ENCODE results near the gene TXNRD1.

TXNRD1 gene

DNA sequence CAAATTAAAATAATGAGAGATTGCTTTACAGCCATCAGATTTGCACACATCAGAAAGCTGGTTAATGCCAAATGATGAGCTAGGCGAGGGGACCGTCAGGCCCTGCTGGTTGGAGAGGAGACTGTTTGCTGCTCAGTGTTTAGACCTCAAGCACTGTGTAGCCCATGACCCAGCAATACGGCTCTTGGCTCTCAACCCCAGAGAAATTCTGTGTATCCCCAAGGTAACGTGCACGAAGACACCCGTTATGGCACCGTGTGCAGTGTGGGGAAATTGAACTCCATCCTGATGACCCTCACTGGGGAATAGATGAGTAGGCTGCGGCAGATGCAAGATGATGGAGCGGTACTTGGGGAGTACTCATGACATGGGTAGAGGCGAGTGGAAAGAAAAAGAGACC lies 143.6 kb downstream of the TXNRD1 start:
- in situ Hi-C loops (cut with MboI; ENCODE audit: low sequenced_read_pairs), result loop anchor here (25.0 kb wide), 1 partner anchor 147 kb away; the partner anchor contains the start of gene TXNRD1

DNA sequence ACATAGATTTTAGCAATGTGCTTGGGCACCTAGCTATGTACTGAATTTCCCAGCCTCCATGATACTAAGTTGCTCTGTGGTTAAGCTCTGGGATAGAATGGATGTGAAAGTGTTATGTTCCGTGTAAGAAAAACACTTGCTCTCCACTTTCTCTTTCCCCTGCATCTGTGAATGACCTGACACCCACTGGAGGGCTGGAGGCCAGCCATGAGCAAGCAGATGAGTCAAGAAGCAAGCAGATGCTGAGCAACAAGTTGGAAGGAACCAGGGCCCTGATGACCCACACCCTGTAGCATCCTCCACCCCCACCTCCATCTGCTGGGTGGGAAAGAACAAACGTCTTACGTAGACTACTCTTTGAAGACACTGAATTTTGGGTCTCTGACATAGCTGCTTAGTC lies 144.6 kb downstream of the TXNRD1 start:
- in situ Hi-C loops (cut with MboI; ENCODE audit: low sequenced_read_pairs), result loop anchor here (25.0 kb wide), 1 partner anchor 148 kb away; the partner anchor contains the start of gene TXNRD1

GRCh38 chr12:104360983-104361707 lies 145.6 kb downstream of the TXNRD1 start:
- in situ Hi-C loops (cut with MboI; ENCODE audit: low sequenced_read_pairs), result loop anchor here (25.0 kb wide), 1 partner anchor 149 kb away; the partner anchor contains the start of gene TXNRD1

GRCh38 chr12:104365921-104366410 lies 150.4 kb downstream of the TXNRD1 start:
- in situ Hi-C loops (cut with MboI; ENCODE audit: low sequenced_read_pairs), result loop anchor here (25.0 kb wide), 1 partner anchor 154 kb away; the partner anchor contains the start of gene TXNRD1

DNA sequence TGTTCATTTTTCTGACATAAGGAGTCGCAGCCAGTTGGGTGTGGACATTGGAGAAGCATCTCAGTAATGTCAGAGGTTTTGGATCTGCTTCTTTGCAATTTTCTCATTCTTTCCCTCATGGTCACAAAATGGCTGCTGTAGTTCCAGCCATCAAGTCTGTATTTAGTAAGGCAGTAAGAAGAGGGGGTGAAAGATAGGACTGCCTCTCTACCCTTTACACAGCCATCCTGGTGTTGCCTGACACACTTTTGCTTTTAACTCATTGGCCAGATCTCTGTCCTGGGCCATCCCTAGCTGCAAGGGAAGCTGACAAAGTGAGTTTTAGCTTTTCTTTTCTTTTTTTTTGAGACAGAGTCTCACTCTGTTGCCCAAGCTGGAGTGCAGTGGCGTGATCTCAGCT lies 154.1 kb downstream of the TXNRD1 start:
- in situ Hi-C loops (cut with MboI; ENCODE audit: low sequenced_read_pairs), result loop anchor here (25.0 kb wide), 1 partner anchor 157 kb away; the partner anchor contains the start of gene TXNRD1

DNA sequence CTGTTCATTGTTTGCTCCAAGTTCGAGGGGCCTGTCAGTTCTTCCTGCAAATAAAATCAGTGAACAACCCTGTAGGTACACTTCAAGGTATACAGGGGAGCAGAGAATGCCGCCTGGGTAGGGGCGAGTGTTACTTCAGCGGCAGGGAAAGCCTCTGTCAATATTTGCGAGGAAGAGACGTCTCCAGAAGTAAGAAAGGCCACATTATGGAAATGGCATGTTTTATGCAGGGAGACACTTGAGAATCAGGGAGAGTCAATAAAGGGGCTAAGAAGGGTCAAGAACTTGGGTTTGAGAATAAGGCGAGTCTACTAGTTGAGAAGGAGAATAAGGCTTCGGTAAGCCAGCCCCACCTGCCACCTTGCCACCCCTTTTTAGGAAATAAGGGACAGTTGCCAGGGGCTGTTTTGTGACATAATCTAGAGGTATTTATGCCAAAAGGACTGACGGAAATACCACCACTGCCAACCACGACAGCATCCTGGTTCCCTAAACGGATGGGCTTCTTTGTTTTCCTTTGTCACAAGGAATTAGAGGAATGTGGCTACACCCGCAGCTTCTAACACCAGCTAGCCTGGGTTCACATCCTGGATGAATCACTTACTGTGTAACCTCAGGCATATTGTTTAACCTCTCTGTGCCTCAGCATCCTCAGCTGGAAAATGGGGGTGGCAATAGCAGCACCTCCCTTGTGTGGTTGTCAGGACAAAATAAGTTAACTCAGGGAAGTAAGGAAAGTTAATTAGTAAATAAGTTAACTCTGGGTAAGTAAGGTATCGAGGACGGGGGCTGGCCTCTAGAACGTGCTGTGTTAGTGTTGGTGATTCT lies 155.7 kb downstream of the TXNRD1 start:
- in situ Hi-C loops (cut with MboI; ENCODE audit: low sequenced_read_pairs), result loop anchor here (25.0 kb wide), 1 partner anchor 159 kb away; the partner anchor contains the start of gene TXNRD1

DNA sequence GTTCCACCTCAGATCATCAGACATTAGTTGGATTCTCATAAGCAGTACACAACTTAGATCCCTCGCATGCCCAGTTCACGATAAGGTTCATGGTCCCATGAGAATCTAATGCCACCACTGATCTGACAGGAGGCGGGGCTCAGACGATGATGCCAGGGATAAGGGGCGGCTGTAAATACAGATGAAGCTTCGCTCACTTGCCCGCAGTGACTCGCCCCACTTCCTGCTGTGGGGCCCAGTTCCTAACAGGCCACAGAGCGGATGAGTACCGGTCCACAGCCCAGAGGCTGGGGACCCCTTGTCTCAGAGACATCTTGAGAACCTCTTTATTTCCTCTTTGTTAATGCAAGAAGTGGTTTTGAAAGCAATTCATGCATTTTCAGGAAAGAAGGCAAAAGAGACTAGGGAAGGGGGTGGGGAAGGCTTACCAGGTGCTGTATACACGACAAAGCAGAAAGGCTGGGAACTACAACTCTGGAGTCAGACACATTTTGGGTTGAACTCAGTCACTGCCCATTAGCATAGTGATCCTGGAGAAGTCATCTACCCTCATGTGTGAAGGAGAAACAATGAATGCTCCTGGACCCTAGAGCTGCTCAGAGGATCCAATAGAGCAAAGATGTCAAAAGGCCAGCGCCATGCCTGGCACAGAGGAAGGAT lies 156.6 kb downstream of the TXNRD1 start:
- in situ Hi-C loops (cut with MboI; ENCODE audit: low sequenced_read_pairs), result loop anchor here (25.0 kb wide), 1 partner anchor 160 kb away; the partner anchor contains the start of gene TXNRD1

- in situ Hi-C loops (cut with MboI; ENCODE audit: low sequenced_read_pairs), result loop anchor here (25.0 kb wide), 1 partner anchor 161 kb away; the partner anchor contains the start of gene TXNRD1
These were observed 157.2 kb downstream of the TXNRD1 start for GRCh38 chr12:104372721-104373335.

GRCh38 chr12:104374071-104374470 lies 158.5 kb downstream of the TXNRD1 start:
- in situ Hi-C loops (cut with MboI; ENCODE audit: low sequenced_read_pairs), result loop anchor here (25.0 kb wide), 1 partner anchor 162 kb away; the partner anchor contains the start of gene TXNRD1

GRCh38 chr12:104374806-104375205 lies 159.2 kb downstream of the TXNRD1 start:
- in situ Hi-C loops (cut with MboI; ENCODE audit: low sequenced_read_pairs), result loop anchor here (25.0 kb wide), 2 partner anchors 163 to 487 kb away; partner anchors contain the start of gene TXNRD1

DNA sequence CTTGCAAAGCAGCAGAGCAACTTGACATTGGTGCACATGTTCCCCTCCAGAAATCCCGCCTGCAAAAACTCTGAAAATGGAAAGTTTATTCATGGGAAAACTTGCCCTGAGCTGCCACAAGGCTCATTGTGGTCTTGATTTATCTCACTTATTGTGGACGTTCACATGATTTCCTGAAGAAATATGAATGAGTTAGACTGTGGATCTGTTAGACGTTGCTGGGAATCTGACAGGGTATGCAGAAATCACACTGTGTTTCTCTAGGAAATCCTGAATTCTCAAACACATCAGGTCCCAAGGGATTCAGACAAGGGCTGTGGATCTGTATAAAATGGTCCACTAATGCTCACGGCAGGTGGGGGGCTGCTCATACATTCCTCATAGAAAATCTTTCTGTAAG lies 160.2 kb downstream of the TXNRD1 start:
- in situ Hi-C loops (cut with MboI; ENCODE audit: low sequenced_read_pairs), result loop anchor here (25.0 kb wide), 1 partner anchor 487 kb away; no protein-coding TSS in a partner anchor

DNA sequence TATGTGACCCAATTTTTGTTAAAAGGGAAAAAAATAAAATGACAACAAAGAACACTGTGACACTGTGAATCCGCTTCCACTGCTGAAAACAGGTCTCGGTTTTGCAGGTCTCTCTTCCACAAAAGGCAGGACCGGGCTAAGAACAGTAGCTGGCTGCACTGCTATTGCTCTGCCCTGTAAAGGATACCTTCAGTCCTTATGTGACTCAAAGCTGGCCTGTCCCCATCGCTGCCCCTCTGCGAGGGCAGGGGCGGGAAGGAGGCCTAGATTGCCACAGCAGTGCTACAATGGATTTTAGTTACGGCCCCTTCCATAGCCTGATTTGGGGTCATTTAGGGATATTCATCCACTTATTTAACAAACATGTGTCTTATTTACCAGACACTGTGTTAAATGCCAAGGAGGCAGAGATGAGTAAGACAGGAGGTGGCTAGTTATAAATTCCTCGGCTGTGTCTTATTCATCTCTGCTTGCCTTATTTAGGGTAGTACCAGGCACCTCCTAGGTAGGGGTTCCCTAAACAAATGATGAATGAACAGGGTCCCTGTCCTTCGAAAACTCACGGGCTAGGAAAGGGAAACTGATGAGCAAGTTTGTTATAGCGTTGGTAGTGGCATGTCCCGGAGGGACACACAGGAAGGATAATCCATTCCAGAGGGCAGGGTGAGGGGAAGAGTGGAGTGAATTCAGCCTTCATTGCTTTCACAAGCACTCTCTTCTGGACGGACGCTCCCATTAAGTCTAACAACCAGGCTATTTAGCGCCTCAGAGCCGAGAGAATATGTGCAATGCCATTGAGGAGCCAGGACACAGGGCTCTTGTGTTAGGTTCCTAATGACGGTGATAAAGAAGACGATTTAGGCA lies 161.3 kb downstream of the TXNRD1 start:
- in situ Hi-C loops (cut with MboI; ENCODE audit: low sequenced_read_pairs), result loop anchor here (25.0 kb wide), 1 partner anchor 485 kb away; no protein-coding TSS in a partner anchor

DNA sequence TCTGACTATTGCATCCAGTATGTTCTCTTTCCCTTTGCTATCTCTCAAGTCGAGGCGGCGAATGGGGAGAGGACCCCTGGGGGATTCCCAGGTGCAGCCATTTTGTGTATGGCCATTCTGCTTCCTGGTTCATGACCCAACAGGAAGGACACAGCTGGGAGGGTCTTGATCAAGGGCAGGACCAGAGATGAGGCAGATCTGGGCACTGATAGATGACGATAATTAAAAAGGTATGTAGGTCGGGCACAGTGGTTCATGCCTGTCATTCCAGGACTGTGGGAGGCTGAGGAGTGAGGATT lies 161.9 kb downstream of the TXNRD1 start:
- in situ Hi-C loops (cut with MboI; ENCODE audit: low sequenced_read_pairs), result loop anchor here (25.0 kb wide), 1 partner anchor 485 kb away; no protein-coding TSS in a partner anchor

GRCh38 chr12:104378427-104378826 lies 162.8 kb downstream of the TXNRD1 start:
- in situ Hi-C loops (cut with MboI; ENCODE audit: low sequenced_read_pairs), result loop anchor here (25.0 kb wide), 1 partner anchor 484 kb away; no protein-coding TSS in a partner anchor

GRCh38 chr12:104381341-104381730 lies 165.8 kb downstream of the TXNRD1 start:
- in situ Hi-C loops (cut with MboI; ENCODE audit: low sequenced_read_pairs), result loop anchor here (10.0 to 25.0 kb wide), 2 partner anchors 481 to 673 kb away; no protein-coding TSS in a partner anchor

GRCh38 chr12:104381731-104382480 lies 166.3 kb downstream of the TXNRD1 start:
- in situ Hi-C loops (cut with MboI; ENCODE audit: low sequenced_read_pairs), result loop anchor here (10.0 to 25.0 kb wide), 2 partner anchors 480 to 673 kb away; no protein-coding TSS in a partner anchor

DNA sequence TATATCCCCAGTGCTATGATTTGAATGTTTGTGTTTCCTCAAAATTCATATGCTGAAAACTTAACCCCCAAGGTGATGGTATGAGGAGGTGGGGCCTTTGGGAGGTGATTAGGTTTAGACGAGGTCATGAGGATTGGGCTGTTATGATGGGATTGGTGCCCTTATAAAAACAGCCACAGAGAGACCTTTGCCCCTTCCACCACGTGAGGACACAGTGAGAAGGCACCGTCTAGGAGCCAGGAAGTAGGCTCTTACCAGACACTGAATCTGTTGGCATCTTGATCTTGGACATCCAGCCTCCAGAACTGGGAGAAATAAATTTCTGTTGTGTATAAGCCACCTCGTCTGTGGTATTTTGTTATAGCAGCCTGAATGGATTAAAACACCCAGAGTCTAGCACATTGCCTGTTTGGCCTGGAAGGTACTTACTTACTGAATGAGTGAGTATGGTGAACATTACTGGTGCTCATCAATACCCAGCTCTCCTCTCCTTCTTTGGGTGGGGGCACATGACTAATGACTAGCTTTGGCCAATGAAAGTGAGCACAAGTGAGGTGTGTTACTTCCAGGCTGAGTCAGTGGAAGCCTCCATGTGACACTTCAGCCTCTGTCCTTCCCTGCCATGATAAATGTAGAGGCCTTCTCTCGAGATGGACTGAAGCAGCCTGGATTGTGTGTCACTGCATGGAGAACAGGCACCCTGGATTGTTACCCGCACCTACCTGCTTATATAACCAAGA lies 168.7 kb downstream of the TXNRD1 start:
- in situ Hi-C loops (cut with MboI; ENCODE audit: low sequenced_read_pairs), result loop anchor here (10.0 to 25.0 kb wide), 2 partner anchors 478 to 670 kb away; no protein-coding TSS in a partner anchor
